Psoas muscle (tissue), 8 donors: ENCODE results near the gene HSD17B12. TPM values are rescaled to one million over a fixed set of nuclear protein-coding genes. Genes with fewer than 3 reads are reported as not detected.

ENCODE experiments used
- ATAC-seq, 4 donors: fragments of 200-7000 bp; cut with Tn5 transposase; one replicate each; pipeline ENCODE4 v1.9.1; 2020; ENCODE audit warnings: moderate library complexity in 3 of 4, mild to moderate bottlenecking in 2 of 4
- DNase-seq, 2 donors: peaks; one replicate each; pipeline ENCODE4 v3.0.0-alpha.2; 2020
- H3K27ac ChIP-seq: fragments of 200-600 bp; one replicate; pipeline ENCODE4 v1.8.0; 2022
- H3K27me3 ChIP-seq, 3 donors: fragments of 200-600 bp in 1 of 3; one replicate each; pipeline versions ENCODE4 v1.6.1 to v1.8.0; 2013 to 2022; ENCODE audit warnings: low read length in 2 of 3, mild to moderate bottlenecking in 2 of 3, moderate library complexity in 1 of 3; ENCODE audit not compliant: insufficient read depth in 3 of 3
- H3K36me3 ChIP-seq, 2 donors: fragments of 200-600 bp in 1 of 2; one replicate each; pipeline versions ENCODE4 v1.6.1 to v1.8.0; 2013 to 2022; ENCODE audit warnings: low read depth in 1 of 2, mild to moderate bottlenecking in 1 of 2, moderate library complexity in 1 of 2; ENCODE audit not compliant: insufficient read depth in 1 of 2
- H3K4me1 ChIP-seq: fragments of 200-600 bp; one replicate; pipeline ENCODE4 v1.8.0; 2022
- H3K4me3 ChIP-seq: fragments of 200-600 bp; one replicate; pipeline ENCODE4 v1.8.0; 2022; ENCODE audit warnings: mild to moderate bottlenecking
- H3K9me3 ChIP-seq: fragments of 200-600 bp; one replicate; pipeline ENCODE4 v1.8.0; 2022
- CTCF ChIP-seq: fragments of 200-600 bp; IDR thresholded peaks from one replicate; pipeline ENCODE4 v1.8.0; 2022; ENCODE audit warnings: antibody characterized with exemption
- WGBS, 3 donors: extraction: QIAGEN DNeasy Blood & Tissue Kit; methylation state at CpG; one replicate each; pipeline versions ENCODE4 v1.1.6 to v1.1.7; 2013; 5-methylcytosine and 5-hydroxymethylcytosine counted together
- intact Hi-C, 2 donors: fragments of 100-400 bp; cut with DNase I; formaldehyde crosslinking; loops; one replicate each; pipeline versions ENCODE4 v1.11.0 to v1.14.2; 2022
- polyA plus RNA-seq, 3 donors: library from polyadenylated mRNA; stranded (reverse); fragments of 200-250 nt; gene quantifications; one replicate each; pipeline ENCODE4 v1.2.3, GENCODE V29; 2013
- total RNA-seq, 4 donors: library from RNA; stranded (reverse); fragmentation: NEBNext Ultra II Directional in 2 of 4; extraction: Animal tissue kit (Norgen Biotek cat#: 25700) in 2 of 4; gene quantifications; one replicate each; pipeline versions ENCODE4 v1.2.1 to v1.2.4, GENCODE V29; 2021 to 2023
- donor health status: healthy with polysubstance abuse.
- donor health status: DM: no; HTN: no; CAD: no; lungs with moderate emphysema.
- donor health status: Bipolar disorder and iron deficiency.
- donor health status: healthy.
- donor health status: DM: yes; HTN: yes; CAD: no.
- donor health status: DM: no; HTN: no; CAD: no.
- donor health status: DM: no; HTN: no; CAD: no.
- donor health status: DM: yes; HTN: yes; CAD: no.

The HSD17B12 gene
- total and polyA plus RNA-seq, 7 donors = 29.2 to 82.0 (median 45.0) TPM

DNA sequence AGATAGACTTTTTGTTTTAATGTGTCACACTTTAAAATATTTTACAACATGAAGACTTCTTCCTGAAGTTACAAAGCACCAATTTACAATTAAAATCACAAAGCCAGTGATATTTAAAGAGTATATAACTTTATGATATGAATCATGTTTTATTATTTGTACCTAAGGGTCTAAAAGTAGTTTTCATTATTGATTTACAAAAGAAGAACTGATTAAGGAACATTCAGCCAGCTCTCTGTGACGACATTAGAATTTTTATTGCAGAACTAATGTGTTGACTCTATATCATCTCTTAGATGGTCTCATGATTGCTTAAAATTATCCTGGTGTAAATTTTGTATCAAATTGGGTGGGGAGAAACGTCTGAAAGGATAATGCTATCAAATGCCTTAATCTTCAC is 117.3 kb downstream of the HSD17B12 start:
- H3K36me3 ChIP-seq = peaks cover 0 to 5% of the 10 kb centered on the region in 2 donors
- 90 to 92% (median 91%) methylated on average over 2 of the region's 2 CpGs for WGBS, 3 donors
- no peak for ATAC-seq
- no peaks in the 10 kb centered on the region for H3K4me1 ChIP-seq
- no peak overlapping the region for H3K27ac ChIP-seq
- no peak for TF ChIP-seq CTCF
- H3K9me3 ChIP-seq = no peaks in the 10 kb centered on the region
- no peaks in the 10 kb centered on the region for H3K27me3 ChIP-seq
- no peak overlapping the region for H3K4me3 ChIP-seq
- no peak for DNase-seq
- intact Hi-C loops = no loop called here

GRCh38 chr11:43802509-43802908 is 122.0 kb downstream of the HSD17B12 start:
- Histone ChIP-seq H3K4me1 (no peaks in the 10 kb centered on the region), H3K27me3 (no peaks in the 10 kb centered on the region), H3K4me3 (no peak overlapping the region), H3K9me3 (no peaks in the 10 kb centered on the region), H3K27ac (no peak overlapping the region), H3K36me3 (peaks cover 0 to 5% of the 10 kb centered on the region in 2 donors)
- no peak for DNase-seq
- no peak for TF ChIP-seq CTCF
- ATAC-seq = no peak
- intact Hi-C loops = loop anchor here in 1 of 2 donors (10.0 kb wide), 1 partner anchor 158 kb away; no protein-coding TSS in a partner anchor

GRCh38 chr11:43803766-43804165 is 123.2 kb downstream of the HSD17B12 start:
- Histone ChIP-seq H3K27me3 (no peaks in the 10 kb centered on the region), H3K9me3 (no peaks in the 10 kb centered on the region), H3K4me1 (no peaks in the 10 kb centered on the region), H3K4me3 (no peak overlapping the region), H3K36me3 (peaks cover 0 to 3% of the 10 kb centered on the region in 2 donors), H3K27ac (no peak overlapping the region)
- no peak for ATAC-seq
- WGBS, 3 donors = 65 to 80% (median 66%) methylated on average over 3 of the region's 3 CpGs
- DNase-seq = no peak
- TF ChIP-seq CTCF = no peak
- intact Hi-C loops = loop anchor here in 1 of 2 donors (10.0 kb wide), 1 partner anchor 159 kb away; no protein-coding TSS in a partner anchor

DNA sequence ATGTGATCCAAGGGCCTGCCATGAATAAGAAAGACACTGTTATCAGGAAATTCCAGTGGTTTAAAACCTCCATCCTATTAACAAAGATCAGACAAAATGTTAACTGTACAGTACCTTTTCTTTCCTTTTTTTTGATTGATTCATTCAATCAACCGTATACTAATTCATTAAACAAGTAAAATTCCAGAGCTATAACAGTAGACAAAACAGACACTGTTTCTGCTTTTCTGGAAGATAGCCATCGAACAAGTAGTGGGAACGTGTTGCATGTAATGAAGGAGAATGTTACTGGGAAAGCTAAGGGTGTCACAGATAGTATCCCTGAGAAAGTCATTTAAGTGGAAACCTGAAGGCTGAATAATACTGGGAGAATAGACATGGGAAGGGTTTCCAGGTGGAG is 126.4 kb downstream of the HSD17B12 start:
- DNase-seq (no peak), ATAC-seq (no peak)
- Histone ChIP-seq H3K9me3 (no peaks in the 10 kb centered on the region), H3K27me3 (no peaks in the 10 kb centered on the region), H3K36me3 (no peaks in the 10 kb centered on the region), H3K4me3 (no peak overlapping the region), H3K27ac (no peak overlapping the region), H3K4me1 (no peaks in the 10 kb centered on the region)
- intact Hi-C loops = loop anchor here in 1 of 2 donors (10.0 kb wide), 1 partner anchor 162 kb away; no protein-coding TSS in a partner anchor
- no peak for TF ChIP-seq CTCF
- WGBS, 3 donors = 67 to 88% (median 73%) methylated on average over 3 of the region's 3 CpGs

DNA sequence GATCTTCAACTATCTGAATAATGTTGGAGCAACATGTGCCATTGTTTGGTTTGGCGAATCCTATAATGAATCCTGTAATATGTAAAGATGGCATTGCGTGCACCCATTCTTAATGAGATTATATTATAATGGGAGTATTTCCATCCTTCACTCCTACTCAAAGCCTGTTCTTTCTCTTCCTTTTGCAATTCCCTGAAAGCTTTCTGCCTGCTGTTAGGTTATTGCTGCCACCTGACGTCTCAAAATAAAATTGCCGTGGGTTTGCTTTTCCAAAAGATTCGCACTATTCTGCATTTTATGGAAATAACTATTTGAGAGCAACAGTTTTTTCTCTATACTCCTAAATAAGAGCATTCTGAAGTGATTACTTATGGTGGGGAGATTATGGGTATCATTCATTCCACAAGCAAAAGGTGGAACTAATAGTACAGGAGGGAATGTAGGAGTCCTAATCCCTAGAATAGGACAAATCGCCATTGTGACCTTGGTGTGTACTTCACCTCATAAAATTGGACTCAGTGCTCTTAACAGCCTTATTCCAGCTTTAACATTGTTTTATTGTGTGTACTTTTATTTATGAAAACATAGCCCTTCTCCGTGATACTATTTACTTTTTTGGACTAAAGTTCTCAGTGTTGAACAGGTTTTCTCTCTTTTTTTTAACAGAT is 130.5 kb downstream of the HSD17B12 start:
- ATAC-seq = peak in 1 of 4 donors; percentile 56
- Histone ChIP-seq H3K27ac (no peak overlapping the region), H3K36me3 (peaks cover 0 to 7% of the 10 kb centered on the region in 2 donors), H3K9me3 (no peaks in the 10 kb centered on the region), H3K4me3 (no peak overlapping the region), H3K27me3 (no peaks in the 10 kb centered on the region), H3K4me1 (no peaks in the 10 kb centered on the region)
- WGBS, 3 donors = 71 to 84% (median 74%) methylated on average over 7 of the region's 7 CpGs
- peak; percentile 36 for TF ChIP-seq CTCF
- DNase-seq = no peak
- intact Hi-C loops = no loop called here
